GM18508 (cell line): ENCODE data around the gene OOSP3.
"Not testable (repeated sequence)": the region's sequence is repeated elsewhere in the genome, so short reads cannot be mapped to it uniquely, and the experiment has no call there.

Experiments used
- ATAC-seq: cut with Tn5 transposase; IDR thresholded peaks from one replicate; pipeline ENCODE4 v1.9.1; 2021; ENCODE audit warnings: moderate number of reproducible peaks; ENCODE audit not compliant: insufficient read depth, unreplicated experiment

Gene OOSP3

GRCh38 chr11:59878575-59878974, at the start of gene OOSP3:
TSS of gene OOSP3 (plus strand) at chr11:59878782. CDS start at chr11:59878809, 27 bp downstream.
- no peak for ATAC-seq

- no peak for ATAC-seq
Measured at GRCh38 chr11:59829358-59829757, 49.2 kb upstream of the OOSP3 start.

- ATAC-seq, result no peak
Measured at GRCh38 chr11:59833602-59834001, 45.0 kb upstream of the OOSP3 start.

- ATAC-seq, result no peak
Measured at GRCh38 chr11:59839615-59840014, 39.0 kb upstream of the OOSP3 start.

- no peak for ATAC-seq
Measured at GRCh38 chr11:59841514-59841913, 37.1 kb upstream of the OOSP3 start.

- no peak for ATAC-seq
Measured at GRCh38 chr11:59842316-59842715, 36.3 kb upstream of the OOSP3 start.

- no peak for ATAC-seq
Measured at GRCh38 chr11:59845399-59845798, 33.2 kb upstream of the OOSP3 start, which contains the start of gene CBLIF. TSS of gene CBLIF (minus strand) at chr11:59845499. CDS start at chr11:59845453, 46 bp downstream.

GRCh38 chr11:59846556-59846955, 32.0 kb upstream of the OOSP3 start:
- ATAC-seq, result no peak

GRCh38 chr11:59847626-59848025, 31.0 kb upstream of the OOSP3 start:
- no peak for ATAC-seq

- not testable (repeated sequence) for ATAC-seq
Measured at GRCh38 chr11:59848439-59848838, 30.1 kb upstream of the OOSP3 start.

- no peak for ATAC-seq
Measured at GRCh38 chr11:59849129-59849528, 29.5 kb upstream of the OOSP3 start.

GRCh38 chr11:59849551-59849950, 29.0 kb upstream of the OOSP3 start:
- ATAC-seq, result not testable (repeated sequence)

- not testable (repeated sequence) for ATAC-seq
Measured at GRCh38 chr11:59851416-59851815, 27.2 kb upstream of the OOSP3 start.

- ATAC-seq, result no peak
Measured at GRCh38 chr11:59854871-59855270, 23.7 kb upstream of the OOSP3 start.

- no peak for ATAC-seq
Measured at GRCh38 chr11:59857439-59858434, 20.8 kb upstream of the OOSP3 start.

GRCh38 chr11:59859673-59860072, 18.9 kb upstream of the OOSP3 start:
- no peak for ATAC-seq

GRCh38 chr11:59862252-59862651, 16.3 kb upstream of the OOSP3 start:
- ATAC-seq, result no peak

GRCh38 chr11:59865031-59865430, 13.6 kb upstream of the OOSP3 start:
- ATAC-seq, result no peak

- ATAC-seq, result no peak
Measured at GRCh38 chr11:59866397-59866796, 12.2 kb upstream of the OOSP3 start, which contains the start of gene TCN1. TSS of gene TCN1 (minus strand) at chr11:59866487. CDS start at chr11:59866470, 17 bp downstream.

- no peak for ATAC-seq
Measured at GRCh38 chr11:59866836-59867235, 11.7 kb upstream of the OOSP3 start.

- ATAC-seq, result no peak
Measured at GRCh38 chr11:59867946-59868345, 10.6 kb upstream of the OOSP3 start.

GRCh38 chr11:59872076-59872475, 6.5 kb upstream of the OOSP3 start:
- no peak for ATAC-seq
